Esophagus muscularis mucosa (tissue), 3 donors: ENCODE measurements around the gene CASP9.
"Not testable (repeated sequence)": the region's sequence is repeated elsewhere in the genome, so short reads cannot be mapped to it uniquely, and the experiment has no call there.

Experiments
- CTCF ChIP-seq, 3 experiments: fragments of 200-600 bp in 2 of 3; fragments of 450-650 bp in 1 of 3; sonication (generic) in 2 of 3; IDR thresholded peaks; one replicate each; pipeline ENCODE4 v1.5.1; 2017 to 2019; ENCODE audit warnings: antibody characterized with exemption in 3 of 3, mild to moderate bottlenecking in 2 of 3, moderate library complexity in 1 of 3
- POLR2A ChIP-seq: fragments of 450-650 bp; IDR thresholded peaks from one replicate; pipeline ENCODE4 v1.6.1; 2017; ENCODE audit warnings: antibody characterized with exemption, moderate library complexity, mild to moderate bottlenecking, low read depth

- TF ChIP-seq CTCF (IDR thresholded peaks at IDR 0.05); POLR2A: not testable (repeated sequence)
These were observed 56.9 kb downstream of the CASP9 start for GRCh38 chr1:15466955-15467625.
